HG03064 (cell line): ENCODE results near the gene GLIS1.

ENCODE experiments used
- ATAC-seq: cut with Tn5 transposase; IDR thresholded peaks from one replicate; pipeline ENCODE4 v1.9.1; 2021; ENCODE audit warnings: low read depth; ENCODE audit not compliant: unreplicated experiment

The GLIS1 gene

GRCh38 chr1:53502641-53503432 is 236.1 kb downstream of the GLIS1 start:
- no peak for ATAC-seq

DNA sequence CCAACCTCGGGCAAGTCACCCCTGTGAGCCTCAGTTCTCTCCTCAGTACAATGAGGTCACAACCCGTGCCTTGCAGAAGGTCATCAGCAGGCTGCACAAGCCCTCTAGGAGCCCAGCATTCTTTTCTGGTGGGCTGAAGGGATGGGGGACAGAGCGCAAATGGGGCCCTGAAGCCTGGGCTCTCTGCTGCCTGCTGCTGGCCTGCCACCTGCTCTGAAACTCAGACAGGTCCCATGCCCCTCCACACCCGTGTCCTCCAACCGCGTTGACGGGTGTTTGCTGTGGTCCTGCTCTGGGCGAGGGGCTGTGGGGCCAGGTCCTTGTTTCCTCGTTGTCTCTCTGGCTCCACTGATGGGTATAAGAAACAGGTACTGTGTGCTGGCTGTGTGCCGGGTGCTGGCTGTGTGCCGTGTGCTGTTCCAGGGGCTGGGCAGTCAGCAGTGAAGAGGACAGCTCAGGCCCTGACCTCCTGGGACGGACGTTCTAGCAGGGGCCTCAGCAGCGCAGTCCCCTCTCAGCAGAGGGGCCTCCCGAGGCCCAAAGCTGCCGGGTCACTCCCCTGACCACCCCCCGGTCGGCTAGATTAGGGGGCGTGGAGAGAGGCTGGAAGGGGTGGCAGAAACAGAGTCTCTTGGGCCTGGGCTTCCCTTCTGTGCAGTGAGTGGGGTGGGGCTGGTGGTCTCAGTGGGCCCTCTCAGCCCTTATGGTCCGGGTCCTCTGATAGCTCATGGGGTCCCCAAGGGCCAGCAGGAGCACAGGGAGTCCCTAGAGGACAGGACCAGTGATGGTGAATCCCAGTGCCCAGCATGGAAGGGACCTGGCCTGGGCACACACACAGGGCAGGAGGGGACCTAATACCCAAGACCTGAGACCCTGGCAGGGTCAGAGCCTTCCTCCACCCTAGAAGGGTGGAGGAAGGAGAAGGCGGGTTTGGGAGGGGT is 237.6 kb downstream of the GLIS1 start:
- no peak for ATAC-seq

DNA sequence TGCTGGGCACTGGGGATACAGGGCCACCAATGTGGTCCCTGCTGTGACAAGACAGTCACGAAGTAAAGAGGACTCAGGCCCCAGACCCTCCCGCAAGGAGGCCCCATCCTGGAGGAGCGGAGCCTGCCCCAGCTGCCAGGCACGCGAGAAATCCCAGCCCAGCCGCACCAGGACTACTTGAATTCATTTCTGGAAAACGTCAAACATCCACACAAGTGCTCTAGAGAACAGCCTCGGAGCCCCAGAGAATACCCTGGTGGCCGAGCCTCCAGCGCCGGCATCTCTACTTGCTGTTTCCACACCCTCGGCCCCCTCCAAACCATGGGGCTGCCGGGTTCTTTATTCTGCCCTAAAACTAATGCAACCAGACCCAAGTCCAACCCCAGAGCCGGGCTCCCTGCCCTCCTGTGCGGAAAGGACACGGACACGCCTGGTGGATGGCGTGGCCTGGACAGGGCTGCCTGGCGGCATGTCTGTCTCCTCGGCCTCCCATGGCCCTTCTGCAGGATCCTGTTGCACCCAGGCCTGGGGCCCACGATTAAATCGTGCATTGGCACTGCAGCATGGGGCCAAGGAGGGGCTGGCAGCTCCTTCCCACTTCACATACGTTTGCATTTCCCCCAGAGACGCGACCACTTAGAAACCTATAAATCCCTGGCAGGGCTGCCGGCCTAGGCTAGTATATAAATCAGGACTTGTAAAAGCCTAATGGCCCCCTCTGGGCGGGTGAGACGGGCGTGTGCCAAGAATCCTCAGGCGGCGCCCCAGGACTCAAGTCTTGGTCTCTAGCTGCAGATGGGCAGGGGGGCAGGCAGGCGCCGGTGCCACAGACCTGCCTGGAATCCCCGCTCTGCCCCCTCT is 238.5 kb downstream of the GLIS1 start:
- ATAC-seq, result no peak

GRCh38 chr1:53499257-53500203 is 239.4 kb downstream of the GLIS1 start:
- ATAC-seq, result no peak

GRCh38 chr1:53498555-53499131 is 240.3 kb downstream of the GLIS1 start:
- ATAC-seq, result no peak

DNA sequence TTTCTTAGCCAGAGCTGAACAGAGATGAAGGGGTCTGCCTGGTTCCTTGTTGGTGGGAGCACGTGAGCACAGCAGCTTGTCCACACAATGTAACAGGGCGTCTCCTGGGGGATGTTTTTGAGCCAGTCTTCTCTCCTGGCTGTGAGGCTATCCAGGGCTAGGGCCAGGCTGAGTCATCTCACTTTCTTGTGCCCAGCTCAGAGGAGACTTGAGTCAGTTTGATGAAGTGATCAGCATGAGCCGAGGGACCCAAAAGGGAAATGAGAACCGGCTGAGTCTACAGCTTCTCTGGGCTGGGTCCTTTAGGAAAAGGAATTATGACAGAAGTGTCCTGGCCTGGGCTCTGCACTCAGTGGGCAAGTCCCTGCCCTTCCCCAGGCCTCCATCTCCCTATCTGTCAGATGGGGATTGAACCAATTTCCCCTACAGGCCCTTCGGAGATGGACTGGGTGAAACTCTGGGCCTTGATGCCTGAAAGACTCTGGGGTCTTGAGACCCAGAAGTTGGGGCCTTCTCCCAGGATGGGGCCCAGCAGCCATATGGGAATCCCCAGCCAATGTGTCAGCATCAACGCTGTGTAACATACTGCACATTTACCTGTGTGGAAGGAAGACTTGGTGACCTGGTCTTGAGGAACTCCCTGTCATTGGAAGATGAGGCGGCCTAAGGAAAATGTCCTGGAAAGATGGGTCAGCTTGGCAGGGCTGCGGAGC is 243.2 kb downstream of the GLIS1 start:
- no peak for ATAC-seq

DNA sequence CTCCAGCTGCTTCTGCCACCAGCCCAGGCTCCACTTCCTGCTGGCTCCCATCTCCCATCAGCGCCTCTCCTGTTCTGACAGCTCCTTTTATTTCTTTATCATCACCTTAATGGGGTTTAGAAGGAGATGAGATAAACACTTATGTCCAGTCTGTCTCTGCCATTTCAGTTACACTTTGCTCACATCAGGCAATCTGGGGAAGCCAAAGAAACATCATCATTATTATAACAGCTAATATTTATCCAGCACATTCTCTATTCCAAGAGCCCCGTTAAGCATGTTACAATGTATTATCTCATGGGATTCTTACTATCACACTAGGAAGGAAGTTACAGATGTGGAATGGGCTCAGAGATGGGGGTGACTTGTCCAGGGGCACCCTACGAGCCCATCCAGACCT is 248.6 kb downstream of the GLIS1 start:
- no peak for ATAC-seq

DNA sequence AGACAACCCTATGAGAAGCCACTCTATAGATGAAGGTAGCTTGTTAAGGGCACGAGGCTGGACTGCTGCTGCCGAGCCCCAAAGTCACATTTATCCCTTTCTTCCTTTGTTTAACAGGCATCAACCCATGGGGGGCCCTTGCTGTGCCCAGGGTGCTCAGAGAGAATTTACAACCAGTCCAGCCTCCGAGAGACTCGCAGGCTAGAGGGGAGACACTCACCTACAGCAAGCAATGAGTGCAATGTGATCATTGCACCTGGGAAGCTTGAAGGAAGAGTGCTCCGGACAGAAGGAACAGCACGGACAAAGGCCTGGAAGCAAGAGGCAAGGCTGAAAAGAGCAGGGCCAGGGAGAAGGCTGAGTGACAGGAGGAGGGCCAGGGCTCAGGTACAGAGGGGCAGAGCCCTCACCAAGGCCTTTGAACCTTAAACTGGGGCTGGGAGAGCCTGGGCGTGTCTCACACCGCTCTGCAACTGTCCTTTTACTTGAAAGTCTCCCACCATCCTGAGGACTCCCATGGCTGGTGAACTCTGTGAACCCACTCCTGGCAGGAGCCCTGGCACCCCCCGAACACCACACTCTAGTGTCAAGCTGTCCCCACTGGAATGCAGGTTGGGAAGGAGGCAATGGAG is 252.5 kb downstream of the GLIS1 start:
- ATAC-seq, result no peak

DNA sequence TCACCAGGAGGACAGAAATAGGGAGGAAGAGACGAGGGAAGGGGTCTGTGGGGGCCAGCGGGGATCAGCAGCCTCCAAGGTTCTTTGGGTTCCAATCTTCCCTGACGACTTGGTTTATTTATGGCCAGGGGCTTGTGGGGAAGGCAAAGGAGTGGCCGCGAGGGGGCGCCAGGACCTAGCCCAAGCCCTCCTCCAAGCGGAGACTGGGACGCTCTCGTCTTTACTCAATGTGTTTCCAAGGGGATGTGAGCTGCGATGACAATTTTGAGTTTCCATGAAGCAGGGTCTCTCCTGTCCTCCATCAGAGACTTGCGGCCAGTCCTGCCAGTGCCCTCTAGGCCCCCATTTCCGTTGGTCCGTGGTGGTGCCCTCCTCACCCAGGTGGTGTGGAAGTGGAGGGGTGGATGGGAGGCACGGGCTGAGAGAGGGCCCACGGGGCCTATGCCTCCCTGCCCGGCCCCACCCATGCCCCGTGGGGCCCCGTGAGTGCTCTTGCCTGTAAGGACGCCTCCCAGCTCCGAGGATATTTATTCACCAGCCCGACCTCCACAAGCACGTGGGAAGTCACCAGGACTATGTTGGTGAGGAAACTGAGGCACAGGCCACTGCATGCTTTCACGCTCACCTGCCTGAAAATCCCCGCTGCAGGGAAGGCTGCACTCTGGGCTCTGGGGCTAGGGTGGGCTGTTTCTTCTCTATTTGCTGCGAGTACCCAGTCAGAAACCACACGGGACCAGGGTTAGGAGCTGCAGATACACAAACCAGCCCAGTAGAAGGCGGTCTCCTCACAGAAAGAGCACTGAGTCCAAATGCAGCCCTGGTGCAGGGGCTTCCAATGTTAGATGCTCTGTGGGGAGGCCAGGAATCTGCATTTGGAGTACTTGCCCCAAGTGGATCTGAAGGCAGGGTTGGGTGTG is 253.2 kb downstream of the GLIS1 start:
- no peak for ATAC-seq

DNA sequence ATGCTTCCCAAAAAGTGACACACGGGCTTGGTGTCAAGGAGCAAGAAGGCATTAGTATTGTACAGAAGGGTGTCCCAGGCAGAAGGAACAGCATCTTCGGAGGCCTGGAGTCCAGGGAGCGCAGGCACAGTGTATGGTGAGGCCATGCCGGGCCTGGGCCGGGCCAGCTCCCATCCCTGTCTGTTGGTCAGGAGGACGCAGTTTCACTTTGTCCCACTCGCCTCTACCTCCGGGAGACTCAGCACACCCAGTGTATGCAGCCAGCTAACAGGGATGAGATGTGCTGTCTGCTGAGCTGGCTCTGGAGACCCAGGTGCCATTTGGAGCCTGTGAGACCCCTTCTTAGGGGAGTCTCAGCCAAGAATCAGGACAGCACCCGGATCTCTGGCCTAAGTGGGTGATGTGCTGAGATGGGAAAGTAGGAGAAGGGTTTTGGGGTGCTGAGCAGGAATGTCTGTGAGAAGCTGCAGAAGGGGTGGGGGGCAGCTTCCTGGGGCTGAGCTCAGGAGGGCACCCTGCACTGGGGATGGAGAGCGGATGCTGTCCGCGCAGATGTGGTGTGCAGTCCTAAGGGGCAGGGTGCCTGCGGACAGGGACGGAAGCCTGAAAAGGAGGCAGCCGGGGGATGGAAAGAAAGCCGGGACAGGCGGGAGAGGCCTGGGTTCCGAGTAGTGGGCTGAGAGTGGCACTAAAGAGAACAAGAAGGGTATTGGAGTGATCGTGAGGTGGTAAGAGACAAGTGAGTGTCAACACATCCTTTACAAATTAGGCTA is 254.1 kb downstream of the GLIS1 start:
- no peak for ATAC-seq

DNA sequence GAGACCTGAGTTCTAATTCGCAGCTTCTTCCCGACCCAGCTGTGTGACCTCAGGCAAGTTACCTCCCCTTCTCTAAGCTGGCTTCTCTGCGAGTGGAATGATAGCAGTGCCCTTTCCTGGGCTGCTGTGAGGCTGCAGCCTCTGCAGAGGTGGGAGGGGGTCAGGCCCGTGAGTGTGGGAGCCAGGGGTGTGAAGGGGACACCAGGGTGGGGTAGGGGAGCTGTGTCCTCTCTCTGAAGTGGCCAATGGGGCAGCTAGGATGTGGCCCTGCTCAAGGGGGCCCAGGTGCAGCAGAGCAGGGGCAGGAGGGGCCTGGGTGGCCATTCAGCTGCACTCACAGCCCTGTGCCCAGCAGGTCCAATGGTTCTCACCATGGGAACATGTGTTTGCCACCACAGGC is 255.3 kb downstream of the GLIS1 start:
- ATAC-seq, result no peak

DNA sequence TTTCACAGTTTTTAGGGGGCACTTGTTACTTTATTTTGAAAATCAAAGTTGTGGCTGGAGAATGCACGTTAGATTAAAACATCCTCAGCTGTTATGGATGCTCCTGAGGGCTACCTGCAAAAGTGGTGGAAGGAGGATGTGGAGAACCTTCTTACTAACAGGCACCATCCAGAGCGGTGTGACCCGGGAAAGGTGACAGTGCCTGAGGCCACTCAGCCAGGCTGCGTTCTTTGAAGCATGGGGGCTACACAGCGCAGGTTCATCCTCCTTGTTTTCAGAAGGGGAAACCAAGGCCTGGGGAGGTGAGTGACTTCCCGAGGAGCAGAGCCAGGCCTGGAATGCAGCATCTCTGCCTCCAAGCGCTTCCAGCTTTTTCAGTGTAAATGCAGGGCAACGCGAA is 255.8 kb downstream of the GLIS1 start:
- no peak for ATAC-seq

DNA sequence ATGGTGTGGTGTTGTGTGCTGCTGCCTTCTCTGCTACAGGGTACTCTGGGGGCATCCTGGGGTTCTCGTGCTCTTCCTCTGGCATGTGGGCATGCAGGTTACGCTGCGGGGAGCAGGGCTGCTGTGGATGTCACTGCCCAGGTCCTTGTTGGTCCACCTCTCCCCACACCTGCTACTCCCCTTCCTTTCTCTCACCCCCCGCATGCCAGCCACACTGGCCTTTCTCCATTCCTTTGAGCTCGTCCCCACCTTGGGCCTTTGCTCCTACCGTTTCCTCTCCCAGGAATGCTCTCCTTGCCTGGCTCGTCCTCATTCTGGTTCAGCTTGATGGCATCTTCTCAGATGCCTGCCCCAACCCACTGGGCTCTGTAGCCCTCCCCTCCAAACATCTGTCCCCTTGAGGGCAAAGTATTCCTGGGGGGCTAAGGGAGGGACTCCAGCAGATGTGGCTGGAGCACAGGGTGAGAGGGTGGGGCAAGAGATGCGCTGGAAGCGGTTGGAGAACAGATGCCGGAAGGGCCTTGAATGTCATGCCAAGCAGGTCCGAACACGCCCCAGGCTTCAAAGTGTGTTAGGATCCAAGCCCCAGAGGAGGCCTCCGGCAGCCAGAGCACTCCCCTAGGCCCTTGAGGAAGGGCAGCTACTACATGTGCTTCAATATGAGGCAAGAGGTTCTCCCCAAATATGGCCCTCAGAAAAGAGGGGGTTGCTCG is 256.4 kb downstream of the GLIS1 start:
- ATAC-seq, result no peak

GRCh38 chr1:53481456-53481855 is 257.5 kb downstream of the GLIS1 start:
- no peak for ATAC-seq

GRCh38 chr1:53480678-53481077 is 258.3 kb downstream of the GLIS1 start:
- no peak for ATAC-seq

- ATAC-seq, result no peak
Measured at GRCh38 chr1:53478502-53478818, 260.5 kb downstream of the GLIS1 start.
